Mesenchymal stem cell (in vitro differentiated cells and primary cell): ENCODE measurements around the gene PXMP4.

Source experiments
- DNase-seq: peaks from one replicate; pipeline ENCODE4 v3.0.0-alpha.2; 2013
- H2AFZ ChIP-seq: one replicate; pipeline ENCODE4 v1.6.1; 2013; ENCODE audit warnings: low read depth, mild to moderate bottlenecking, control low read depth, inconsistent platforms, low read length, moderate library complexity
- H2AK5ac ChIP-seq: 2 replicates; pipeline ENCODE4 v1.6.1; 2013; ENCODE audit warnings: low read length, moderate library complexity, mild to moderate bottlenecking, inconsistent platforms; ENCODE audit not compliant: severe bottlenecking
- H2BK120ac ChIP-seq: one replicate; pipeline ENCODE4 v1.6.1; 2013; ENCODE audit warnings: low read depth, mild to moderate bottlenecking, inconsistent platforms, low read length, moderate library complexity
- H2BK12ac ChIP-seq, 2 experiments: one replicate each; pipeline ENCODE4 v1.6.1; 2013; ENCODE audit warnings: inconsistent platforms in 2 of 2, low read length in 2 of 2, mild to moderate bottlenecking in 2 of 2, moderate library complexity in 2 of 2, control low read depth in 1 of 2
- H2BK15ac ChIP-seq: one replicate; pipeline ENCODE4 v1.6.1; 2013; ENCODE audit warnings: mild to moderate bottlenecking, low read depth, inconsistent platforms; ENCODE audit not compliant: poor library complexity, severe bottlenecking
- H2BK5ac ChIP-seq: 2 replicates; pipeline ENCODE4 v1.6.1; 2013; ENCODE audit warnings: low read depth, mild to moderate bottlenecking, low read length, control low read depth, inconsistent platforms; ENCODE audit not compliant: poor library complexity, severe bottlenecking
- H3K14ac ChIP-seq, 2 experiments: one replicate each; pipeline ENCODE4 v1.6.1; 2013; ENCODE audit warnings: inconsistent platforms in 2 of 2, low read length in 2 of 2, control low read depth in 1 of 2, mild to moderate bottlenecking in 1 of 2, moderate library complexity in 1 of 2
- H3K18ac ChIP-seq, 2 experiments: one replicate each; pipeline ENCODE4 v1.6.1; 2013; ENCODE audit warnings: inconsistent platforms in 2 of 2, low read length in 2 of 2, control low read depth in 1 of 2, low read depth in 1 of 2, mild to moderate bottlenecking in 1 of 2
- H3K23ac ChIP-seq, 2 experiments: one replicate each; pipeline ENCODE4 v1.6.1; 2013; ENCODE audit warnings: inconsistent platforms in 2 of 2, low read length in 2 of 2, mild to moderate bottlenecking in 2 of 2, moderate library complexity in 2 of 2, control low read depth in 1 of 2
- H3K27ac ChIP-seq: 2 replicates; pipeline ENCODE4 v1.5.1; 2013; ENCODE audit warnings: mild to moderate bottlenecking, moderate library complexity, low read length, control low read depth, inconsistent platforms; ENCODE audit not compliant: poor library complexity, severe bottlenecking
- H3K27me3 ChIP-seq, 2 experiments: 2 replicates each; pipeline versions ENCODE4 v1.6.1 to v1.7.0; 2013; ENCODE audit warnings: low read length in 2 of 2, mild to moderate bottlenecking in 2 of 2, moderate library complexity in 2 of 2, control low read depth in 1 of 2, inconsistent platforms in 1 of 2; ENCODE audit not compliant: control insufficient read depth in 1 of 2, insufficient read depth in 1 of 2
- H3K36me3 ChIP-seq, 2 experiments: 2 replicates each; pipeline versions ENCODE4 v1.6.1 to v1.7.0; 2013; ENCODE audit warnings: low read length in 2 of 2, control low read depth in 1 of 2, inconsistent platforms in 1 of 2, low read depth in 1 of 2, mild to moderate bottlenecking in 1 of 2; ENCODE audit not compliant: insufficient read depth in 2 of 2, control insufficient read depth in 1 of 2
- H3K4ac ChIP-seq, 2 experiments: one replicate each; pipeline ENCODE4 v1.6.1; 2013; ENCODE audit warnings: inconsistent platforms in 2 of 2, low read length in 2 of 2, mild to moderate bottlenecking in 2 of 2, moderate library complexity in 2 of 2, control low read depth in 1 of 2, low read depth in 1 of 2
- H3K4me1 ChIP-seq: 2 replicates; pipeline ENCODE4 v1.6.1; 2013; ENCODE audit warnings: low read depth, low read length, control low read depth; ENCODE audit not compliant: control insufficient read depth, insufficient read depth
- H3K4me2 ChIP-seq: 2 replicates; pipeline ENCODE4 v1.6.1; 2013; ENCODE audit warnings: low read length, mild to moderate bottlenecking, inconsistent platforms; ENCODE audit not compliant: poor library complexity, severe bottlenecking
- H3K4me3 ChIP-seq, 2 experiments: 2 replicates each; pipeline versions ENCODE4 v1.5.1 to v1.7.0; 2013; ENCODE audit warnings: low read length in 2 of 2, mild to moderate bottlenecking in 2 of 2, control low read depth in 1 of 2, low read depth in 1 of 2; ENCODE audit not compliant: insufficient read depth in 1 of 2
- H3K79me1 ChIP-seq: replicated peaks from 2 replicates; pipeline ENCODE4 v1.6.1; 2013; ENCODE audit warnings: mild to moderate bottlenecking, control low read depth, low read length, inconsistent platforms; ENCODE audit not compliant: poor library complexity, severe bottlenecking
- H3K9ac ChIP-seq: 2 replicates; pipeline ENCODE4 v1.7.0; 2013; ENCODE audit warnings: mild to moderate bottlenecking, low read length, moderate library complexity
- H3K9me3 ChIP-seq: 2 replicates; pipeline ENCODE4 v1.7.0; 2013; ENCODE audit warnings: mild to moderate bottlenecking, low read length; ENCODE audit not compliant: control insufficient read depth
- H4K8ac ChIP-seq: one replicate; pipeline ENCODE4 v1.6.1; 2013; ENCODE audit warnings: inconsistent platforms, mild to moderate bottlenecking, low read length, moderate library complexity
- H4K91ac ChIP-seq: one replicate; pipeline ENCODE4 v1.6.1; 2013; ENCODE audit warnings: mild to moderate bottlenecking, low read length, inconsistent platforms
- WGBS: methylation state at CpG from one replicate; pipeline ENCODE4 v1.1.7; 2013; ENCODE audit warnings: mixed read lengths; 5-methylcytosine and 5-hydroxymethylcytosine counted together

The PXMP4 gene

GRCh38 chr20:33725607-33726264, 5.6 kb upstream of the PXMP4 start:
- H2BK15ac ChIP-seq: no peak overlapping the region
- H3K23ac ChIP-seq: no peak overlapping the region
- no peak overlapping the region for H4K91ac ChIP-seq
- no peak for DNase-seq
- no peaks in the 10 kb centered on the region for H3K9me3 ChIP-seq
- no peak overlapping the region for H3K4me2 ChIP-seq
- no peak overlapping the region for H2AFZ ChIP-seq
- WGBS: 82% methylated on average over 4 of the region's 7 CpGs
- H3K27me3 ChIP-seq: no peaks in the 10 kb centered on the region
- H3K4ac ChIP-seq: no peak overlapping the region
- no peak overlapping the region for H3K27ac ChIP-seq
- no peak overlapping the region for H2AK5ac ChIP-seq
- H2BK120ac ChIP-seq: no peak overlapping the region
- H4K8ac ChIP-seq: no peak overlapping the region
- H3K79me1 ChIP-seq: no peaks in the 10 kb centered on the region
- no peak overlapping the region for H3K14ac ChIP-seq
- H3K9ac ChIP-seq: no peak overlapping the region
- H3K4me3 ChIP-seq: no peak overlapping the region
- H2BK5ac ChIP-seq: no peak overlapping the region
- no peak overlapping the region for H2BK12ac ChIP-seq
- no peak overlapping the region for H3K18ac ChIP-seq
- H3K36me3 ChIP-seq: no peaks in the 10 kb centered on the region
- H3K4me1 ChIP-seq: no peaks in the 10 kb centered on the region

DNA sequence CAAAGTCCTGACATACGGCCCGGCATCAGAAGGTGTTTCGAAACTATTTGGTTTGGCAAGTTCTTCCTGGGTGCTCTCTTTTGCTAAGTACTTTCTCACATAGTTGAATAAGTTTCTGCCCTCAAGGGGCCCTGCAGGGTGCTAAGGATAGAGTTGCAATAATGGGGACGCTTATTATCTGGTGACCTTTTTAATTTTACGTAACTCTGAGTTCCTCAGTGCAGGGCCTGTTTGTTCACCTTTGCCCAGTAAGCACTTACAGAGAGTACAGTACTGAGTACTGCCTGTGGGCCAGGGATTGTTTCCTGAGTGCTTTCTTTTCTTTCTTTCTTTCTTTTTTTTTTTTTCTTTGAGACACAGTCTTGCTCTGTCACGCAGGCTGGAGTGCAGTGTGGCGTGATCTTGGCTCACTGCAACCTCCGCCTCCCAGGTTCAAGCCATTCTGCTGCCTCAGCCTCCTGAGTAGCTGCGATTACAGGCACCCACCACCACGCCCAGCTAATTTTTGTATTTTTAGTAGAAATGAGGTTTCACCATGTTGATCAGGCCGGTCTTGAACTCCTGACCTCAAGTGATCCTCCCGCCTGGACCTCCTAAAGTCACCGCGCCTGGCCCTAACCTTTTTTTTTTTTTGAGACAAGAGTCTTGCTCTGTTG, 4.5 kb upstream of the PXMP4 start:
- H2BK15ac ChIP-seq: no peak overlapping the region
- no peak overlapping the region for H2BK12ac ChIP-seq
- H2AK5ac ChIP-seq: no peak overlapping the region
- H3K79me1 ChIP-seq: no peaks in the 10 kb centered on the region
- H3K27ac ChIP-seq: no peak overlapping the region
- no peaks in the 10 kb centered on the region for H3K9me3 ChIP-seq
- H3K14ac ChIP-seq: no peak overlapping the region
- H3K4ac ChIP-seq: no peak overlapping the region
- no peak overlapping the region for H2BK5ac ChIP-seq
- H3K9ac ChIP-seq: no peak overlapping the region
- H3K4me2 ChIP-seq: no peak overlapping the region
- 93% methylated on average over 14 of the region's 14 CpGs for WGBS
- H3K4me1 ChIP-seq: no peaks in the 10 kb centered on the region
- DNase-seq: no peak
- no peak overlapping the region for H2AFZ ChIP-seq
- no peaks in the 10 kb centered on the region for H3K27me3 ChIP-seq
- H4K91ac ChIP-seq: no peak overlapping the region
- no peak overlapping the region for H2BK120ac ChIP-seq
- no peak overlapping the region for H4K8ac ChIP-seq
- H3K18ac ChIP-seq: no peak overlapping the region
- no peaks in the 10 kb centered on the region for H3K36me3 ChIP-seq
- H3K23ac ChIP-seq: no peak overlapping the region
- H3K4me3 ChIP-seq: no peak overlapping the region

- H3K27ac ChIP-seq: no peak overlapping the region
- H3K9me3 ChIP-seq: no peaks in the 10 kb centered on the region
- no peaks in the 10 kb centered on the region for H3K79me1 ChIP-seq
- no peak overlapping the region for H3K9ac ChIP-seq
- 92% methylated on average over 9 of the region's 11 CpGs for WGBS
- no peak overlapping the region for H2BK12ac ChIP-seq
- no peak for DNase-seq
- H2BK15ac ChIP-seq: no peak overlapping the region
- H3K27me3 ChIP-seq: no peaks in the 10 kb centered on the region
- no peak overlapping the region for H2BK120ac ChIP-seq
- H3K36me3 ChIP-seq: no peaks in the 10 kb centered on the region
- no peak overlapping the region for H2AK5ac ChIP-seq
- H3K4me3 ChIP-seq: no peak overlapping the region
- no peak overlapping the region for H3K23ac ChIP-seq
- H4K91ac ChIP-seq: no peak overlapping the region
- H3K14ac ChIP-seq: no peak overlapping the region
- H4K8ac ChIP-seq: no peak overlapping the region
- H3K18ac ChIP-seq: no peak overlapping the region
- H3K4me2 ChIP-seq: no peak overlapping the region
- H2BK5ac ChIP-seq: no peak overlapping the region
- peaks cover 4% of the 10 kb centered on the region for H3K4me1 ChIP-seq
- H3K4ac ChIP-seq: no peak overlapping the region
- H2AFZ ChIP-seq: no peak overlapping the region
Measured at GRCh38 chr20:33721391-33722140, 1.5 kb upstream of the PXMP4 start.

GRCh38 chr20:33719277-33719988, 677 bp downstream of the PXMP4 start:
- H3K36me3 ChIP-seq: peaks cover 0 to 5% of the 10 kb centered on the region in 2 experiments

More at GRCh38 chr20:33719277-33719988, 677 bp downstream of the PXMP4 start:
- no peak overlapping the region for H4K91ac ChIP-seq
- no peak overlapping the region for H2AK5ac ChIP-seq
- peaks cover 4% of the 10 kb centered on the region for H3K4me1 ChIP-seq
- H3K79me1 ChIP-seq: peaks cover 2% of the 10 kb centered on the region
- H3K4me3 ChIP-seq: peak overlapping the region; percentile 68 to 85
- peak overlapping the region in 1 of 2 experiments; percentile 3 for H3K18ac ChIP-seq
- H3K27me3 ChIP-seq: no peaks in the 10 kb centered on the region
- H3K4me2 ChIP-seq: peak overlapping the region; percentile 61
- WGBS: 89% methylated on average over 13 of the region's 13 CpGs
- no peak overlapping the region for H2BK120ac ChIP-seq
- H2AFZ ChIP-seq: no peak overlapping the region
- H3K27ac ChIP-seq: no peak overlapping the region
- H3K9ac ChIP-seq: peak overlapping the region; percentile 86
- H4K8ac ChIP-seq: peak overlapping the region; percentile 53
- H3K9me3 ChIP-seq: no peaks in the 10 kb centered on the region
- peak overlapping the region in 1 of 2 experiments; percentile 38 for H2BK12ac ChIP-seq
- no peak for DNase-seq
- no peak overlapping the region for H3K14ac ChIP-seq
- no peak overlapping the region for H3K23ac ChIP-seq
- no peak overlapping the region for H2BK5ac ChIP-seq
- H2BK15ac ChIP-seq: no peak overlapping the region
- no peak overlapping the region for H3K4ac ChIP-seq
